ENCODE results near the gene RAB3IP. TPM values are rescaled to one million over a fixed set of nuclear protein-coding genes. Genes with fewer than 3 reads are reported as not detected.

The RAB3IP gene
- total and polyA plus RNA-seq, 7 experiments from 2014 or later, result 23.5 to 34.0 (median 25.8) TPM

- POLR2A ChIA-PET, result no interaction called here
- no peaks in the 10 kb centered on the region for H3K36me3 Mint-ChIP-seq
- ATAC-seq (no peak), DNase-seq (no peak)
- no peak overlapping the region for H3K4me3 Mint-ChIP-seq
- peaks cover 13 to 36% (median 22%) of the 10 kb centered on the region in 5 donors for H3K27me3 Mint-ChIP-seq
- Histone ChIP-seq H3K36me3 (ENCODE audit: control insufficient read depth in 2 of 3, insufficient read depth in 3 of 3, low read length in 3 of 3) (no peaks in the 10 kb centered on the region), H3K4me3 (ENCODE audit: low read length) (no peak overlapping the region), H3K4me1 (ENCODE audit: control insufficient read depth in 2 of 2, insufficient read depth in 2 of 2, low read length in 2 of 2) (no peaks in the 10 kb centered on the region), H3K9me3 (ENCODE audit: control insufficient read depth in 2 of 3, low read length in 3 of 3) (no peaks in the 10 kb centered on the region), H3K27ac (ENCODE audit: low read depth, low read length) (no peak overlapping the region), H3K27me3 (ENCODE audit: control insufficient read depth in 2 of 2, insufficient read depth in 2 of 2, low read length in 2 of 2) (no peaks in the 10 kb centered on the region)
- CTCF ChIA-PET, result no interaction called here
- intact Hi-C loops (cut with micrococcal nuclease), result no loop called here
- H3K9me3 Mint-ChIP-seq, result no peaks in the 10 kb centered on the region
- H3K4me1 Mint-ChIP-seq, result no peaks in the 10 kb centered on the region
- H3K27ac Mint-ChIP-seq, result no peak overlapping the region
Observed at GRCh38 chr12:69703146-69703642, 35.5 kb upstream of the RAB3IP start.

GRCh38 chr12:69704357-69704756 is 34.3 kb upstream of the RAB3IP start:
- DNase-seq, result no peak
- Mint-ChIP-seq H3K4me1 (no peaks in the 10 kb centered on the region), H3K27me3 (peaks cover 8 to 43% (median 28%) of the 10 kb centered on the region in 5 donors), H3K9me3 (peaks cover 0 to 2% (median 0%) of the 10 kb centered on the region in 11 donors), H3K27ac (no peak overlapping the region), H3K36me3 (no peaks in the 10 kb centered on the region), H3K4me3 (no peak overlapping the region)
- POLR2A ChIA-PET, result no interaction called here
- no peaks in the 10 kb centered on the region for H3K4me1 ChIP-seq (ENCODE audit: control insufficient read depth in 2 of 2, insufficient read depth in 2 of 2, low read length in 2 of 2)
- no peak for ATAC-seq
- no peaks in the 10 kb centered on the region for H3K27me3 ChIP-seq (ENCODE audit: control insufficient read depth in 2 of 2, insufficient read depth in 2 of 2, low read length in 2 of 2)
- H3K9me3 ChIP-seq (ENCODE audit: control insufficient read depth in 2 of 3, low read length in 3 of 3), result no peaks in the 10 kb centered on the region
- H3K27ac ChIP-seq (ENCODE audit: low read depth, low read length), result no peak overlapping the region
- intact Hi-C loops (cut with micrococcal nuclease), result no loop called here
- H3K36me3 ChIP-seq (ENCODE audit: control insufficient read depth in 2 of 3, insufficient read depth in 3 of 3, low read length in 3 of 3), result no peaks in the 10 kb centered on the region
- no peak overlapping the region for H3K4me3 ChIP-seq (ENCODE audit: low read length)
- CTCF ChIA-PET, result no interaction called here

- H3K4me1 Mint-ChIP-seq, result no peaks in the 10 kb centered on the region
- no peaks in the 10 kb centered on the region for H3K36me3 Mint-ChIP-seq
- no peaks in the 10 kb centered on the region for H3K4me1 ChIP-seq (ENCODE audit: control insufficient read depth in 2 of 2, insufficient read depth in 2 of 2, low read length in 2 of 2)
- POLR2A ChIA-PET, result no interaction called here
- no peaks in the 10 kb centered on the region for H3K36me3 ChIP-seq (ENCODE audit: control insufficient read depth in 2 of 3, insufficient read depth in 3 of 3, low read length in 3 of 3)
- DNase-seq (no peak), ATAC-seq (no peak)
- no peak overlapping the region for H3K27ac ChIP-seq (ENCODE audit: low read depth, low read length)
- H3K9me3 Mint-ChIP-seq, result peaks cover 0 to 2% (median 0%) of the 10 kb centered on the region in 11 donors
- H3K9me3 ChIP-seq (ENCODE audit: control insufficient read depth in 2 of 3, low read length in 3 of 3), result no peaks in the 10 kb centered on the region
- CTCF ChIA-PET, result no interaction called here
- no peaks in the 10 kb centered on the region for H3K27me3 ChIP-seq (ENCODE audit: control insufficient read depth in 2 of 2, insufficient read depth in 2 of 2, low read length in 2 of 2)
- H3K4me3 ChIP-seq (ENCODE audit: low read length), result no peak overlapping the region
- intact Hi-C loops (cut with micrococcal nuclease), result no loop called here
- no peak overlapping the region for H3K27ac Mint-ChIP-seq
- H3K4me3 Mint-ChIP-seq, result no peak overlapping the region
- peaks cover 13 to 48% (median 26%) of the 10 kb centered on the region in 5 donors for H3K27me3 Mint-ChIP-seq
Observed at GRCh38 chr12:69708649-69709048, 30.0 kb upstream of the RAB3IP start.

DNA sequence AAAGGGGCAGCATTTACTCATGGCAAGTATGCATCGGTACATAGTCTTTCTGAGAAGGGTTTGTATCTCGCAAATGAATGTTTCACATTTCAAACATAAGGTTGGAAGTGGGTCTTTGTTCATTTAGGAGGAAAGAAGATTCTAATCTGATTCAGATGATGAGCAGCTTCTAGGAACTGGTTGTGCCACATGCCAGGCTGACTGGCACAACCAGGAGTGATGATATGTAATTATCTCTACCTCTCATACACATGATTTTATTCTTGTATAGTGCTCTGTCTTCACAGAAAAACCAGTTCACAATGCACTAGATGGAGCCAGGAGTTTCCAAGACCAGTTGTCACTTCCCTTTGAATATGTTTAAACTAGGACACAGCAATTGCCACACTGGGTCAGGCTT is 25.8 kb upstream of the RAB3IP start:
- intact Hi-C loops (cut with micrococcal nuclease), result no loop called here
- Mint-ChIP-seq H3K4me1 (no peaks in the 10 kb centered on the region), H3K4me3 (no peak overlapping the region), H3K36me3 (no peaks in the 10 kb centered on the region), H3K27me3 (peaks cover 6 to 28% (median 21%) of the 10 kb centered on the region in 5 donors), H3K9me3 (peaks cover 0 to 2% (median 0%) of the 10 kb centered on the region in 11 donors), H3K27ac (peak overlapping the region in 1 of 9 donors; percentile 2)
- Histone ChIP-seq H3K4me3 (ENCODE audit: low read length) (no peak overlapping the region), H3K27ac (ENCODE audit: low read depth, low read length) (no peak overlapping the region), H3K4me1 (ENCODE audit: control insufficient read depth in 2 of 2, insufficient read depth in 2 of 2, low read length in 2 of 2) (no peaks in the 10 kb centered on the region), H3K36me3 (ENCODE audit: control insufficient read depth in 2 of 3, insufficient read depth in 3 of 3, low read length in 3 of 3) (no peaks in the 10 kb centered on the region), H3K9me3 (ENCODE audit: control insufficient read depth in 2 of 3, low read length in 3 of 3) (no peaks in the 10 kb centered on the region), H3K27me3 (ENCODE audit: control insufficient read depth in 2 of 2, insufficient read depth in 2 of 2, low read length in 2 of 2) (no peaks in the 10 kb centered on the region)
- CTCF ChIA-PET, result no interaction called here
- DNase-seq (no peak), ATAC-seq (no peak)
- POLR2A ChIA-PET, result no interaction called here

DNA sequence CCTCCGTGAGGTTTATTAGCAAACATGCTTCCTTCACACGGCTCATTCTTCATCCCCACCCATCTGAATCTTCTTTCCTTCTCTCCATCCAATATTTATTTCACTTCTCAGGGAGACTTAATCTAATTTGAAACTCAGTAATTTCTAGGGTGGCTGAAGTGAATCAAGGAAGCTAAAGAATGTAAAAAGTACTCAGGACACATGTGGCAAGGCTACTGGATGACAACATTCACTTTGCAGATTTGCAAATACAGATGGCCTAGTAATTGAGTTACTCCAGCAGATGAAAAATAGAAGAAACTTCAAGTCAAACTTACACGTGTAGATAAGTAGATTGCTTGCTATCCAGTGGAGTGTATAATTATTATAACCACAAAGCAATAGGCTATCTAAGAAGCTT is 24.1 kb upstream of the RAB3IP start:
- no peaks in the 10 kb centered on the region for H3K9me3 Mint-ChIP-seq
- no peak overlapping the region for H3K27ac Mint-ChIP-seq
- intact Hi-C loops (cut with micrococcal nuclease), result no loop called here
- ChIA-PET POLR2A (no interaction called here), CTCF (no interaction called here)
- no peaks in the 10 kb centered on the region for H3K36me3 Mint-ChIP-seq
- peaks cover 4 to 24% (median 20%) of the 10 kb centered on the region in 5 donors for H3K27me3 Mint-ChIP-seq
- DNase-seq (no peak), ATAC-seq (no peak)
- H3K4me3 Mint-ChIP-seq, result no peak overlapping the region
- Histone ChIP-seq H3K36me3 (ENCODE audit: control insufficient read depth in 2 of 3, insufficient read depth in 3 of 3, low read length in 3 of 3) (no peaks in the 10 kb centered on the region), H3K27ac (ENCODE audit: low read depth, low read length) (no peak overlapping the region), H3K27me3 (ENCODE audit: control insufficient read depth in 2 of 2, insufficient read depth in 2 of 2, low read length in 2 of 2) (no peaks in the 10 kb centered on the region), H3K9me3 (ENCODE audit: control insufficient read depth in 2 of 3, low read length in 3 of 3) (no peaks in the 10 kb centered on the region), H3K4me3 (ENCODE audit: low read length) (no peak overlapping the region), H3K4me1 (ENCODE audit: control insufficient read depth in 2 of 2, insufficient read depth in 2 of 2, low read length in 2 of 2) (no peaks in the 10 kb centered on the region)
- H3K4me1 Mint-ChIP-seq, result no peaks in the 10 kb centered on the region

DNA sequence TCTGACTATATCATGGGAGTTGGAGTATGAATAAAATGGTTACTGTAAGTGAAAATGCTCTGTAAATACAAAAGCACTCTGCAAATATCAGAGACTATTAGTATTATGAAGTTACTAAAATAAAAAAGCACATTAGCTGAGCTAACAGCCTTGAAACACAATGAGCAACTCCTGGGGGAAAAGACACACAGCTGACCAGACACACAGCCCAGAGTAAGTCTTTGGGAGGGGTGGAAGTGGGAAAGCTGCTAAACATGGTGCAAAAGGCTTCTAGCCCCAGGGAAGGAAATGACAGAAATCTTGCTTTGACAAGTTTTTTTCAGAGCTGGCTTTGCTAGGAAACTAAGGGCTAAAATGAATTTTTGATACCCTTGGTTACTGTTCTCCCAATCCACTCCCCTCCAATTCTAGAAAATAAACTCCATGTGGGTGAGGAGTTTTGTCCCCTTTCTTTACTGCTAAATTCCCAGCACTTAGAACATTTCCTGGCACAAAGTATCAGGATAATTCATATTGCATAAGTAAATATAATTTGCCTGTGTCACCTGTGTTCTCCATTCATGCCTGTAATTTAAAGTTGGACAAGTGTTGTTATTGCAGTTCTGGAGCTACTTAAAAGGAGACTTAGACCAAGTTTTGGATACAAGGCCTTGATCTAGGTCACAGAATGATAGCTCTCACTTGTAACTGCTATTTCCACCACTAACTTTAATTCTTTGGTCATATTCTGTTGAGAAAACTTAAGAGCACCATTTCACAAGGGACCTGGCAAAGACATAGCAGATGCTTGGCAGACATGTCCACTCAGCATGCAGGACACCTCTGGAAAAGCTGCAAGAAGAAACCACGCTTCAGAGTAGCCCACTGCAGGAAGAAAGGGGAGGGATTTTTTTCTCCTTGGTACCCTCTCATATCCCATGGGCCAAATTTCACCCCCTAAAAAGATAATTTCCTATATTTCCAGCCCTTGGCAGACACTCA is 19.0 kb upstream of the RAB3IP start:
- Mint-ChIP-seq H3K36me3 (peaks cover 0 to 1% (median 0%) of the 10 kb centered on the region in 5 donors), H3K4me3 (no peak overlapping the region), H3K27me3 (peaks cover 6 to 31% (median 17%) of the 10 kb centered on the region in 5 donors), H3K9me3 (peaks cover 0 to 6% (median 0%) of the 10 kb centered on the region in 11 donors), H3K4me1 (no peaks in the 10 kb centered on the region), H3K27ac (no peak overlapping the region)
- Histone ChIP-seq H3K4me3 (ENCODE audit: low read length) (no peak overlapping the region), H3K4me1 (ENCODE audit: control insufficient read depth in 2 of 2, insufficient read depth in 2 of 2, low read length in 2 of 2) (no peaks in the 10 kb centered on the region), H3K27me3 (ENCODE audit: control insufficient read depth in 2 of 2, insufficient read depth in 2 of 2, low read length in 2 of 2) (no peaks in the 10 kb centered on the region), H3K27ac (ENCODE audit: low read depth, low read length) (no peak overlapping the region), H3K9me3 (ENCODE audit: control insufficient read depth in 2 of 3, low read length in 3 of 3) (no peaks in the 10 kb centered on the region), H3K36me3 (ENCODE audit: control insufficient read depth in 2 of 3, insufficient read depth in 3 of 3, low read length in 3 of 3) (no peaks in the 10 kb centered on the region)
- CTCF ChIA-PET, result interaction anchor here (0.7 kb wide), 1 partner anchor 432 kb away, joined by 3 read pairs; no protein-coding TSS in a partner anchor
- ATAC-seq (no peak), DNase-seq (no peak)
- intact Hi-C loops (cut with micrococcal nuclease), result no loop called here
- POLR2A ChIA-PET, result no interaction called here
